Measurements from ENCODE around the gene MMEL1.
A peak's percentile ranks its signal among the peaks of the same experiment; 100 is the strongest.
"Not testable (repeated sequence)": the region's sequence is repeated elsewhere in the genome, so short reads cannot be mapped to it uniquely, and the experiment has no call there.

The MMEL1 gene

DNA sequence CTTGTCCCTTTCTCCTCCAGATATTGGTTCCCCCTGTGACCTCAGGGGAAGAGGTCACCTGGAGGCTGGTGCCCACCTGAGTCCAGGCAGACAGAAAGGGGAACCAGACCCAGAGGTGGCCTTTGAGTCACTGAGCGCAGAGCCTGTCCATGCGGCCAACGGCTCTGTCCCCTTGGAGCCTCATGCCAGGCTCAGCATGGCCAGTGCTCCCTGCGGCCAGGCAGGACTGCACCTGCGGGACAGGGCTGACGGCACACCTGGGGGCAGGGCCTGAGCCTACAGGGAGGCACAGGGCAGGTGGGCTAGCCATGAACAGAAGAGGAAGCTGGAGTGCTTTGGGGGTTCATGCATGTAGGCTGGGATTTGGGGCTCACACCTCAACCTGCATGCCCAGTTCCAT lies 74.0 kb downstream of the MMEL1 start:
- no peak for DNase-seq (ENCODE audit: low read depth in 1 of 2, low spot score in 1 of 2)

DNA sequence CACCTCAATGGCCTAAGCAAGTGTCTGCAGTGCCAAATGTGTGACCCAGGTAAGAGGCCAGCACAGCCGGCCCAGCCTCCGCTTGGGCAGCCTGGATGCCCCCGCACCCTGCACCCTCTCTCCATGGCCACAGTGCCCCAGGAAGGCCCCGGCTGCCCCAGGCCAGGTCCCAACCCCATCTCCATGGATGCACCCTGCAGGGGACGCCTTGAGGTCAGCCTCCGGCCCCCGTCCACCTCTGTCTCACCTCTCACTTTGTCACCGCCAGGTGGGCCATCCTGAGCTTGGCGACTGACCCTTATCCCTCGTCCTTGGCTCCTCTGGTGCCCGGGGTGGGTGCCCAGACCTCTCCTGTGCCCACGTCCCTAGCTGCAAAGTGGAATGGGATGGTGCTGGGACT lies 74.4 kb downstream of the MMEL1 start:
- DNase-seq (ENCODE audit: low read depth in 1 of 2, low spot score in 1 of 2), result no peak

DNA sequence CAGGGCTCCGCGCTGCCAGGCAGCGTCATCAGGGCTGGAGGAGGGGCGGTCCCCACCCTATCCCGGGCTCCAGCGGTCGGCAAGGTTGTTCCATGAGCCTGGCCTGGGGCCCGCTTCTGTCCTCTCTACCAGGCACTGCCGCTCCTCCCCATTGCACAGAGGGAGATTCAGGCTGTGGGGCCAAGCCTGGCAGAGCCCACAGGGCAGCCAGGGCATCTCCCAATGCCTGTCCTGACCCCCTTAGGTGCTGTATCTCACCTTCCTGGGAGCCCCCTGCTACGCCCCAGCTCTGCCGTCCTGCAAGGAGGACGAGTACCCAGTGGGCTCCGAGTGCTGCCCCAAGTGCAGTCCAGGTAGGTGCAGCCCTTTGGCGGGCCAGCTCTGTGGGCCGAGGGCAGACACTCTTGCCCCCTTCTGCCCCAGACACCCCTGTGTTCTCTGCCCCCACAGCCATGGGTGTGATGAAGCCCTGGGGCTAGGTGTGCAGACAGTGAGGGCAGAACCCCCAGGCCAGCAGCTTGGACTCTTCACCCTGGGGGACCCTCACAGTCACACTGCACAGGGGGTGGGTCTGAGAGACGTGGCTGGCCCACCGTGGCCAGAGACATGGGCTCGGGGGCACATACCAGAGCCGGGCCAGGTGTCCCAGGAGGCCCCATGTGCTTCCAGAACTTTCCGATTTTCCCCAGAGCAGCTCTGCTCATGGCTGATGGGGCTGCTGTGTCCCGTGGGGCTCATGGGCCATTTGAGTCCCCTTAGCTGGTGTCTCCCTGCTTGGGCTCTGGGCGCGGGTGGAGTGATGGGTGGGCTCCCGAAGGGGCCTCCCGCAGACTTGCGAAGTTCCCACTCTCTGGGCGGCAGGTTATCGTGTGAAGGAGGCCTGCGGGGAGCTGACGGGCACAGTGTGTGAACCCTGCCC lies 75.1 kb downstream of the MMEL1 start:
- DNase-seq (ENCODE audit: low read depth in 1 of 2, low spot score in 1 of 2), result no peak

DNA sequence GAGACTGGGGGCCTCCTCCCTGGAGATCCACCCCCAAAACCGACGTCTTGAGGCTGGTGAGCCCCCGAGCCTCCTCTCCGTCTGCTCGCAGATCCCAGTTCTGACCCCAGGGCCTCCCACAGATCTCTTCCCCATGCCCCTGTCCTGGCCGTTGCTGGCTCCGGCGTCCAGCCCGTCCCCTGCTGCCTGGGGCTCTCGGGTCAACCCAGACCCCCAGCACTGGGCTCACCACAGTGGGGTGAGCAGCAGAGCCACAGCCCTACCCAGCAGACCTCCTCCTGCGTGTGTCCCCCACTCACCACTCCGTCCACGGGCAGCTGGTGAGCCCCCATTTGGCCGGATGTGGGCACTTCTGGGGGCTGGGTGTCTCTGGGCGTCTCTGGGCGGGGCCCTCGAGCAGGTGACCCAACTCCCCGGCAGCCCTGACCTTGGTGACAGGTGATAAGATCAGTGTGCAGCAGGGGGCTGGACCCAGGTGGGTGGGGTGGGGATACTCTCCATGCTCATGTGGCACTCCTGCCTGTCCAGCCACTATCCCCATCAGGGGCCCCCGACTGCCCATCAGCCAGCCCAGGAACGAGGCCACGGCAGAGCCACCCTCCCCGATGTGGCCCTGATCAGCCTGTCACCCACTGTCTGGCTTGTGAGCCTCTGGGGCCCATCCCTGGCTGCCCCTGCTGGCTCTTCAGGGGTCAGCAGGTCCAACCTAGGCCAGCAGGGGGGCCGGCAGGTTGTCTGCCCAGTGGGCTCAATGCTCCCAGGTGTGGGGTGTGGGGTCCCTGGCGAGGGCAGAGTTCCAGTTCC lies 75.9 kb downstream of the MMEL1 start:
- DNase-seq (ENCODE audit: low read depth in 1 of 2, low spot score in 1 of 2), result no peak

DNA sequence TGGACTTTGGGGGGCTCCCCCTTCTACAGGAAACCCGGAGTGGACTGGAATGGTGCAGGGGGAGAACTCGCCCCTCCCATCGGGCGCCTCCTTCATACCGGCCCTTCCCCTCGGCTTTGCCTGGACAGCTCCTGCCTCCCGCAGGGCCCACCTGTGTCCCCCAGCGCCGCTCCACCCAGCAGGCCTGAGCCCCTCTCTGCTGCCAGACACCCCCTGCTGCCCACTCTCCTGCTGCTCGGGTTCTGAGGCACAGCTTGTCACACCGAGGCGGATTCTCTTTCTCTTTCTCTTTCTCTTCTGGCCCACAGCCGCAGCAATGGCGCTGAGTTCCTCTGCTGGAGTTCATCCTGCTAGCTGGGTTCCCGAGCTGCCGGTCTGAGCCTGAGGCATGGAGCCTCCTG lies 76.5 kb downstream of the MMEL1 start, which contains the start of gene TNFRSF14:
Gene TNFRSF14 (plus strand): TSS at position 95 of the 401 bp plus-strand sequence. CDS start 294 bp downstream, at position 389.
- DNase-seq (ENCODE audit: low read depth in 1 of 2, low spot score in 1 of 2), result peak in 1 of 2 donors; percentile 57

DNA sequence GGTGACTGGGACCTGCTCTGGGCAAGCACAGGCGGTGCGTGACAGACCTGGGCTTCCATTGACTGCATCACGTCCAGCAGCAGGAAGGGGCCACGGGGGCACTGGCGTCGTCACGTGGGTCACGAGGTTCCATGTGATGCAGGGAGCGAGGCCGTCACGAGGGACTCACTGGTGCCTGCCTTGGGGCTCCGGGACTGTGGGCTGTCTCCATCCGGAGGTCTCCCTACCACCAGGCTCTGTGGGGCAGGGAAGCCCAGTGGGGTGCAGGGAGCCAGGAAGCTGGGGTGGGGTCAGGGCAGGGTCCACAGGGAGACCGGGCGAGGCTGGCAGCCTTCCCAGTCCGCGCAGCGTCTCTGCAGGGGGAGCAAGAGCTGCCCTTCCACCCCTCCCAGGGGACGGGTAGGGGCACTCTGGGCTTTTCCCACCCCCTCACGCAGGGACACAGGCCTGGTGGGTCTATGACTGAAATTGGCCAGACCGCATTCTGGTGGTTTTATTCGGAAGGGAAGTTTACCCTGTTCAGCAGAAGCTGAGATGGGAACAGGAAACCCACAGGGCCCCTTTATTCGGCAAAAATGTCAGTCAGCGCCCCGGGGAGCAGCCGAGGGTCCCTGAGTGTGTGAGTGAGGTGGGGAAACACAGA lies 77.1 kb downstream of the MMEL1 start:
- peak in 1 of 2 donors; percentile 53 for DNase-seq (ENCODE audit: low read depth in 1 of 2, low spot score in 1 of 2)

DNA sequence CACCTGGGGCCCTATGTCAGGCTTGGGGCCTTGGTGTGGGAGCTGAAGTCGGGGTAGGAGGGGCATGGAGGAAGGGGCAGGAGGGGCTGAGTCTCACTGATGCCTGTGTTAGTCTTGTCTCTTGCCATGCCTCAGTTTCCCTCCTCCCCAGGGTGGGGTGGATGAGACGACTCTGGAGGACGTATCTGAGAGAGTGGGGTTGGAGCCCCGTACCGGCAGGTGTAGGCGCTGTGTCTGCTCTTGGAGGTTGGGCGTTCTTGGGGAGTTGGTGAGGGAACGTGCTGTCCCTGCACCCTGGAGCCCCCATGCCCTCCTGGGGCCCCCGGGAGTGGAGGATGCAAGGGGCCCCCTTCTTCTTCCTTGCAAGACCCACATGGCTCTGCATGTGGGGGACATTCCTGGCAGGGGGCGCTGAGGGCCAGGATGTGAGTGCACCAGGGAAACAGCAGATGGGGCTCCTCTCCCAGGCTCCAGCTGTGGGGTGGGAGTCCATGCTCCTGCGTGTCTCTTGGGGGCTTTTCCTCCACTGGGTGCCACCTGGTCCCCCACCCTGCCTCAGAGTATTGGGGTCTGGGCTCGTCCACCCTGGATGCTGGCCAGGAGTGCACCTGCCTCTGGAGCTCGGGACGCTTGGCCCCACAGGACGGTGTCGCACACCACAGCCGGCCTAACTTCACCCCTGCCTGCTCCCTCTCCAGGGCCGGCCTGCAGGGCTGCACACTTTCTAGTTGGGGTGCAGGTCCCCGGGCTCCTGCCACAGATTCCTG lies 78.0 kb downstream of the MMEL1 start:
- DNase-seq (ENCODE audit: low read depth in 1 of 2, low spot score in 1 of 2), result no peak

DNA sequence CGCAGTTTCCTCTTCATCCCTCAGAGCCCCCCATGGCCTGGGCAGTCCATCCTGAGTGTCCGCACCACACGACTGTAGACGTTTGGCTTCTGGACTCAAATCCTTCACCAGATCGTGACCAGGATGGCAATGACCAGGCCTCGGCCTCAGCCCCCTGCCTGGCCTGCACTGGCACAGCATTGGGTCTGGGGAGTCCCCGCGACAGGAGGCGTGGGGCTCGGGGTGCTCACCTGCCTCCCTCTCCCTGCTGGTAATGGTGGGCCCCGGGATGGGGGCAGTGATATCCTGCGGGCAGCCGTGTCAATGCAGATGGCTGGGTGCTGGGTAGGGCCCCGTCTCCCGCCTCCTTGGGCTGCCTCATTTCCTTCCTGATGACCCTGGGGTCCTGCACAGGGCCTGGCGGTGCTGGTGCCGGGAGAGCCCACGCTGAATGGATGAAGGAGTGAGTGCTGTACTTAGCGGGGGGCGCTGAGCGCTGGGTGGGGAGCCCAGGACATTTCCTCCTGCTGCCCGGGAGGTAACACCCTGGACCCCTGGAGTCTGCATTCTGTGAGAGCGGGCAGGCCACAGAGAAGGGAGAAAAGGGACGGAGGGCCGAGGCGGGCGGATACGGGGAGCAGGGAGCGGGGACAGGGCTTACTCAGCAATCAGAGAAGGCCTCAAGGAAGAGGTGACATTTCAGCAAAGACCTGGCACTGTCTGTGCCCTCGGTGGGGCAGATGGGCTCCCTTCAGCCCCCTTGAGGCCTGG lies 78.8 kb downstream of the MMEL1 start:
- DNase-seq (ENCODE audit: low read depth in 1 of 2, low spot score in 1 of 2), result no peak

DNA sequence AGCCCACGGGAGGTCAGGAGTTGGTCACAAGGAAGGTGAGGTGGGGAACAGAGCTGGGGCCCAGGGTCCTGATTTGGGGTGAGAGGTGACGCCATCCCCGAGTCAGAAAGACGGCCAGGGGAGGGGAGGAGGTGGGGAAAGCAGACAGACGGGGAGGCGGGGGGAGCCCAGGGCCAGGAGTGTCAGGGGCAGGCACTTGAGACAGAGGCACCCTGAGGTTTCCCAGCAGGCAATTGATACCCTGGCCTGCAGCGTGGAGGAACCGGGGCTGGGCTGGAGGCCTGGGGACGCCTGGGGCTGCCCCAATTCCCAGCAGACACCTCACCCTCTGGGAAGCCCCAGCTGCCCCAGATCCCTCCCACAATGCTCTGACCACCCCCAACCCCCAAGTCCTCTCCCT lies 79.7 kb downstream of the MMEL1 start:
- not testable (repeated sequence) for DNase-seq (ENCODE audit: low read depth in 1 of 2, low spot score in 1 of 2)

DNA sequence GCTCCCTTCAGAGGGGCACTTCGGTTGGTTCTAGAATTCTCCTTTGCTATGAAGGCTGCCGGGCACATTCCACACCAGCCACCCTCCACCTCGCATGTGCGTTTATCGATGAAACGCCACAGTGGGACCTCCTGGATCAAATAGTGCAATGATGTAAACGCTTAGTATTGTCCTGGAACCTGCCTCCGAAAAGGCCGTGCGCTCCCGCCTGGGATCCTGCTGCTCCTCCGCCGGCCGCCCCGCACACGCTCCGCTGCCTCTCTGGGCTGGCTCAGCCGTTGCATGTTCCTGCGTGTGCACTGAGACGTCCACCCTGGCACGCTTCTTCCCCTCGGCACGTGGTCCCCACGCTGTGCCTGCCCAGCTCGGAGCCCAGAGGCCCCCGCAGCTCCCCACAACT lies 80.6 kb downstream of the MMEL1 start:
- no peak for DNase-seq (ENCODE audit: low read depth in 1 of 2, low spot score in 1 of 2)

DNA sequence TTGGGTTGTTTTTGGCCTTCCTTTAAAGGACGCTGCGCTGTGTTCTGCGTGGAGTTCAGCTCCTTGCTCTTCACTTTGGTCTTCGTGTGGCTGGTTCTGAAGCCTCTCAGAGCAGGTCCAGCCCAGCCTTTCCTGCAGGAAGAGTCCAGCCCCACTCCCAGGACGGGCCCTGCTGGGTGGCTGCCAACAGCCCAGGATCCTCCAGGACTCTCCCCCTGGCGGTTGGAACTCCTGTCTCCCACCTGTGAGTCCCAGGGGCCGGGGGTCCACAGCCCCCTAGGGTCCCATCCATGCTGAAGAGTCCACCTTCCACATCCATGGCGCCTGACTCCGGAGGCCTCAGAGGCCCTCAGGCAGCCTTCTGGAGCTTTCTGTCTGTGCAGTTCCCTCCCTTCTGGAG lies 81.3 kb downstream of the MMEL1 start:
- DNase-seq (ENCODE audit: low read depth in 1 of 2, low spot score in 1 of 2), result not testable (repeated sequence)

DNA sequence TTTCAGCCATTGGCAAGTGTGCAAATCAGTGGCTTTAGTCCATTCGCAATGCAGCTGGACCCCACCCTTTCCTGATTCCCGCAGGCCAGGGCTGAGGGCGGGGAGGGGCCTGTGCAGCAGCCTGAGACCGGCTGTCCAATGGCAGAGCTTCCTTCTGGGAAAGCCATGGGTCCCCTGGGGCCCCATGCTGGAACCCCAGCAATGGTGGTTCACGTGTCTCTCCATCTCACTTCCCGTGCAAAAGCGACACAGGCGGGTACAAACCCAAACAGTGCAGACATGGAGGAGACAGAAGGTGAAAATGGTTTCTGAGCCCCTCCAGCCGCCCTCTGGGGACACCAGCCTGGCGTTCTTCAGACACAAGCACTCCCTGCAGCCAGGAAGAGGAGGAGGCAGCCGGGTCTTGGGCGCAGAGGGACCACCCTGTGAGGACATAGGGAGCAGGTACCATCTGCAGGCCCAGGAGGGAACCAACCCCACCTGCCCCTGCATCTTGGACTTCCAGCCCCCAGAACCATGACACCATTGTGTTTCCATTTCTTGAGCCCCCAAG lies 82.4 kb downstream of the MMEL1 start:
- not testable (repeated sequence) for DNase-seq (ENCODE audit: low read depth in 1 of 2, low spot score in 1 of 2)

DNA sequence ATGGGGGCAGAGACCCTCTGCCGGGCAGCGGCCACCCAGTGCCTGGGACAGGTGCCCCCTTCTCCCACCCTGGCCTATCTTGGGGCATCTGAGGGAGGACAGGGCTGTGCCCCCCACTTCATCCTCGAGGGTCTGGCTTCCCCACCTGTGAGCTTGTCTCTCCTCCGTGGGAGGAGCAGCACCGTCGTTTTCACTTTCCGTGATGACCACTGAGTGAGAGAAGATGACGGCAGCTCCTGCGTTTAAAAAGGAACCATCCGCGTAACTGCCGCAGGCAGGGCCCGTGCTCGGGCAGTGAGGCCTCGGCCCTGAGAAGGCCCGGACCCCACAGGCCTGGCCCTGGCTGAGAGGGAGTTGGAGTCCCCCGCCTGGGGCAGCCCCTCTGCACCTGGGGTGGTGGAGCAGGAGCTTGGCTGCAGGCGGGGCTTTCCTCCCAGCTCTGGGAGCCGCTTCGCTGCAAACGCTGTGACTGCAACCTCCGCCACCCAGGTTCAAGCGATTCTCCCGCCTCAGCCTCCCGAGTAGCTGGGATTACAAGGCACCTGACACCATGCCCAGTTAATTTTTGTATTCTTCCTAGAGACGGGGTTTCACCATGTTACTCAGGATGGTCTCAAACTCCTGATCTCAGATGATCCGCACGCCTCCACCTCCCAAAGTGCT lies 83.3 kb downstream of the MMEL1 start:
- not testable (repeated sequence) for DNase-seq (ENCODE audit: low read depth in 1 of 2, low spot score in 1 of 2)

DNA sequence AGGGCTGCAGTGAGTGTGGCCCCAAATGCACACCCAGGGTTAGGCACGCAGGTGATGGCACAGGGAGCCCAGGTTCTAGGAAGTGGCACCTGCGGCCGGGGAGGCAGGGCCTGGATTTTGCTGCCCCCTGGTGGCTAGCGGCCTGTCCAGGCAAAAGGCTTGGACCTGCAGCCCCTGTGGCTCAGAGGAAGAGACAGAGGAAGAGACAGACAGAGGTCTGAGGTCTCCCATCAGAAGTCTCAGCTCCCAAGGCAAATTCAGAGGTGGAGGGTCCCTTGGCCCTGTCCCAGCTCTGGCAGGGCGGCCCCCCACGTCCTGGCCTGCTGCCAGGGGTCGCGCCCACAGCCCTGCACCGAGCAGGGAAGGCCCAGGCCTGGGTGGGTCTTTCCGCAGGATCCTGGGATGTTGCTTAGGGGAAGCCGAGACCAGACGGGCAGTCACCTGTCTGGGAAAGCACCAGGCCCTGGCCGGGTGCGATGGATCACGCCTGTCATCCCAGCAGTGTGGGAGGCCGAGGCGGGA lies 84.7 kb downstream of the MMEL1 start:
- DNase-seq (ENCODE audit: low read depth in 1 of 2, low spot score in 1 of 2), result peak; percentile 68 to 70

DNA sequence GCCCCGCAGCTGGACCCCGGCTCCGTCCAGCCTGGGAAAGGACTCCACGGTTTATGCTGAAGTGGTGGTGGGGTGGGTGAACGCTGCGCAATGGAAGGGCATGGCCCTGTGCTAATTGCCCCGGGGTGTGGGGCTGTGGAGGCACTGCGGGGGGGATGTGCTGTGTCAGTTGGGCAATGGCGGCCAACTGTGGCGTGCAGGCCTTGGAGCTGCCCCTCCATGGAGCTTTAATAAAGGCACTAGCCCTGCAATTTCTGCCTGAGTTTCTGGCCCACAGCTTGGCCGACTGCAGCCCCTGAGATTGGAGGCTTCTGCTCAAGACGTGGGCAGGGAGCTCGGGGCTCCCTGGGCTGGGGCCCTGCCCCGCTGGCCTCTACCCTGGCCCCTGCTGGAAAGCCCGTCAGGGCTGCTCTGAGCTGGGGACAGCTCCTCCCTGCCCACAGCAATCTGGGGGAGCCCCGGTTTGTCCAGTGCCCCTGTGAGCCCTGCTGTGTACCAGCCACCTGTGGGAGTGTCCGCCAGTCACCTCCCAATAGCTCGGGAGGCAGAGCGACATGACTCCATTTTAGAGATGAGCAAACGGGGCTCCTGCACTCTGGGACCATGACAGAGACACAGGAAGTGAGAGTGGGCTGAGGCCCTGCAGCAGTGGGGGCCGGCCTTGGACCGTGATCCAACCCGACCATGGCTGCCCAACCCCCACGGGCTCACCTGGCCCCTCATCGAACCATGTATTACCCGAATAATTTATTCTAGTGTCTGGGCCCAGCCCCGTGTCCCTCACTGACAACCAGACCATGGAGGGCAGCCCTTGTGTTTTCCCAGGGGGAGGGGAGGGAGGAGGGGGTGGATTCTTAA lies 85.4 kb downstream of the MMEL1 start:
- DNase-seq (ENCODE audit: low read depth in 1 of 2, low spot score in 1 of 2), result no peak

DNA sequence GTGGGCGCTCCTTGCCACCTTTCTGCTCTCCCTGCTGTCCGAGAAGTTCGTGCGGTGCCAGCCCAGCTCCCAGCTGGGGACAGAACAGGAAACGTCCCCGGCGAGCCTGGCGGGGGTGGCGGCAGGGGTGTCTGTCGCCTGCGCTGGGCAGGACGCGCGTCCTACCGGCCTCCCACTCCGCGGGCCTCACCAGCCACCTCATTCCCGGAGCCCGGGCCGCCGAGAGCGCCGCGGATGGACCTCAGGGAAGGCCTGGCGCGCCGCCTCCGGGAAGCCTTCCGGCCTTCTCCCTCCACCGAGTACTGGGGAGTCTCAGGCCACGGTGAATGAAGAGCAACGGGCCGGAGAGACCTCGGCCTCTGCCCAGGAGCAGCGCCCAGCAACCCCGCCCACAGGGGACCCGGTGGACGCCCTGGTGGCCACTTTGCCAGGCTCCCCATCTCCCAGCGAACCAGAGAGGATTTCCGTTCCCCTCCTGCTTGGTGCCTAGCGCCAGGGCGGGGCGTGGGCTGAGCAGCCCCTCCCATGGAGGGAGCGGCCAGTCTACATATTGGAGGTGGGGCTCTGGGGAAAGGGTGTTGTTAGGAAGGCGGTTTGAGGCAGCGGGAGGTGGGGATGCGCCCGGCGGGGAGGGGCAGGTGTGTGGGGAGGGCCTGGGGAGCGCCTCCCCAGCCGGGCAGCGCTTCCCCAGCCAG lies 86.2 kb downstream of the MMEL1 start:
- DNase-seq (ENCODE audit: low read depth in 1 of 2, low spot score in 1 of 2), result peak; percentile 57 to 64

DNA sequence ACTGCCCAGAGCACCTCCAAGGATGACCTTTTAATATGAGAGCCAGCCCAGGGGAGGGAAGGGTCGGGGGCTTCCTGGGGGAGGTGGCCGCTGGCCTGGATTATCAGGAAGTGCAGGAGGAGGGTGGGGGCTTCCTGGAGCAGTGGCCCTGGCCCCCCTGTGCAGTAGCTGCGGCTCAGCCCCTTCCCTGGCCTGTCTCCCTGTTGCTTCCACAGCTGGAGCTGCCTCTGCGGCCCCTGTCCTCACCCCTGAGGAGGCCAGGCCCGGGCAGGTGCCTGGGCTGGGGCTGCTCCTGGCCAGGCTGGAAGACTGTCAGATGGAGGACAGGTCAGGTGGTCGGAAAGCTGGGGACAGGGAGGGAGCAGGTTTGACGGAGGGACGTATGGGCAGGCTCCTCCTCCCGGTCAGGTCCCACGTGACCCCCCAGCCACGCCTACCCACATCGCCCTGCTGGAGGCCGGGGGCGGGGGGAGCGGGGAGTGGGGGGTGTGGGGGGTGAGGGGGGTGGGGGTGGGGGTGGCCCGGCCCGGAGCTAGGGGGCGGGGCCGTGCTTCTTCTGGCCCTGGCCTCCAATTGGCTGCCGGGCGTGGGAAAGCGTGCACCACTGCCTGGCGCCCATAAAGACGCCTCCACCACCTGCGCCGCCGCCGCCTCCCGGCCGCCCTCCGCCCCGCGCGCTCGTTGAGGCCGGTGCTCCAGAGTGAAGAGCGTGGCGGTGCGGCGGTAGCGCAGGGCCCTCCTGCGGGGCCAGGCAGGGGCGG lies 86.9 kb downstream of the MMEL1 start:
- DNase-seq (ENCODE audit: low read depth in 1 of 2, low spot score in 1 of 2), result peak; percentile 74 to 79
